NCI-H82 treated with DMSO at 0.1 percent for 48 hours (cell line): Measurements from ENCODE around the gene PARP8.

Experiments
- DNase-seq: peaks from one replicate; lab custom pipeline; 2025; ENCODE audit not compliant: unreplicated experiment; lab: John Stamatoyannopoulos, UW

Gene PARP8

GRCh38 chr5:50839472-50839871 lies 173.0 kb downstream of the PARP8 start:
- no peak for DNase-seq

- DNase-seq = no peak
These were observed 176.7 kb downstream of the PARP8 start for GRCh38 chr5:50843091-50843490.

GRCh38 chr5:50846261-50846660 lies 179.8 kb downstream of the PARP8 start:
- DNase-seq = no peak

- DNase-seq = no peak
These were observed 183.1 kb downstream of the PARP8 start for GRCh38 chr5:50849554-50849953.

- DNase-seq = no peak
These were observed 186.7 kb downstream of the PARP8 start for GRCh38 chr5:50853151-50853550.

GRCh38 chr5:50854082-50854481 lies 187.6 kb downstream of the PARP8 start:
- no peak for DNase-seq

- no peak for DNase-seq
These were observed 188.6 kb downstream of the PARP8 start for GRCh38 chr5:50855001-50855400.

GRCh38 chr5:50856401-50857119 lies 190.1 kb downstream of the PARP8 start:
- no peak for DNase-seq

- DNase-seq = no peak
These were observed 197.2 kb downstream of the PARP8 start for GRCh38 chr5:50863534-50864170.

- no peak for DNase-seq
These were observed 198.0 kb downstream of the PARP8 start for GRCh38 chr5:50864466-50864865.

- DNase-seq = no peak
These were observed 200.0 kb downstream of the PARP8 start for GRCh38 chr5:50866415-50866814.

GRCh38 chr5:50867140-50867539 lies 200.7 kb downstream of the PARP8 start:
- no peak for DNase-seq

- DNase-seq = no peak
These were observed 207.3 kb downstream of the PARP8 start for GRCh38 chr5:50873595-50874277.

GRCh38 chr5:50874306-50875001 lies 208.0 kb downstream of the PARP8 start:
- no peak for DNase-seq

GRCh38 chr5:50875002-50875344 lies 208.5 kb downstream of the PARP8 start:
- DNase-seq = no peak

GRCh38 chr5:50878470-50878869 lies 212.0 kb downstream of the PARP8 start:
- DNase-seq = no peak

- no peak for DNase-seq
These were observed 215.0 kb downstream of the PARP8 start for GRCh38 chr5:50881407-50881806.

GRCh38 chr5:50886657-50887345 lies 220.4 kb downstream of the PARP8 start:
- DNase-seq = no peak

GRCh38 chr5:50887889-50888633 lies 221.6 kb downstream of the PARP8 start:
- no peak for DNase-seq

- DNase-seq = no peak
These were observed 222.3 kb downstream of the PARP8 start for GRCh38 chr5:50888751-50889150.
